Osteocyte (in vitro differentiated cells): Measurements from ENCODE around the gene CBR3. TPM values are rescaled to one million over a fixed set of nuclear protein-coding genes. Genes with fewer than 3 reads are reported as not detected.

ENCODE experiments used
- DNase-seq: peaks from one replicate; pipeline ENCODE4 v3.0.0; 2021; ENCODE audit warnings: mixed read lengths; ENCODE audit not compliant: unreplicated experiment; ENCODE audit errors: extremely low spot score
- H3K27ac Mint-ChIP-seq: one replicate; pipeline ENCODE4 v1.8.0; 2021; ENCODE audit warnings: mild to moderate bottlenecking, mixed read lengths; ENCODE audit not compliant: unreplicated experiment
- H3K27me3 Mint-ChIP-seq: one replicate; pipeline ENCODE4 v1.8.0; 2021; ENCODE audit warnings: mixed read lengths; ENCODE audit not compliant: unreplicated experiment
- H3K36me3 Mint-ChIP-seq: one replicate; pipeline ENCODE4 v1.8.0; 2021; ENCODE audit warnings: mixed read lengths; ENCODE audit not compliant: unreplicated experiment
- H3K4me1 Mint-ChIP-seq: one replicate; pipeline ENCODE4 v1.8.0; 2021; ENCODE audit warnings: mixed read lengths; ENCODE audit not compliant: unreplicated experiment
- H3K4me3 Mint-ChIP-seq: one replicate; pipeline ENCODE4 v1.8.0; 2021; ENCODE audit warnings: mild to moderate bottlenecking, moderate library complexity, mixed read lengths; ENCODE audit not compliant: unreplicated experiment
- H3K9me3 Mint-ChIP-seq: one replicate; pipeline ENCODE4 v1.8.0; 2021; ENCODE audit warnings: mixed read lengths; ENCODE audit not compliant: unreplicated experiment
- CTCF ChIP-seq: fragments of 200-600 bp; sonication (generic); IDR thresholded peaks from 2 replicates; pipeline ENCODE4 v1.5.0; 2021; ENCODE audit warnings: antibody characterized with exemption, mild to moderate bottlenecking, moderate library complexity
- total RNA-seq: library from RNA; stranded (reverse); gene quantifications from 2 replicates; pipeline ENCODE4 v1.2.1, GENCODE V29; 2021

The CBR3 gene
- total RNA-seq, 1 donor from 2014 or later = 7.5 TPM

- no peaks in the 10 kb centered on the region for H3K4me1 Mint-ChIP-seq
- peaks cover 7% of the 10 kb centered on the region for H3K36me3 Mint-ChIP-seq
- TF ChIP-seq CTCF = no peak
- no peaks in the 10 kb centered on the region for H3K9me3 Mint-ChIP-seq
- no peak overlapping the region for H3K27ac Mint-ChIP-seq
- no peak for DNase-seq
- H3K27me3 Mint-ChIP-seq = no peaks in the 10 kb centered on the region
- no peak overlapping the region for H3K4me3 Mint-ChIP-seq
Measured at GRCh38 chr21:36170823-36171222, 35.9 kb downstream of the CBR3 start.

- Mint-ChIP-seq H3K27me3 (no peaks in the 10 kb centered on the region), H3K36me3 (peaks cover 7% of the 10 kb centered on the region), H3K27ac (no peak overlapping the region), H3K4me1 (no peaks in the 10 kb centered on the region), H3K9me3 (no peaks in the 10 kb centered on the region), H3K4me3 (no peak overlapping the region)
- no peak for DNase-seq
- no peak for TF ChIP-seq CTCF
Measured at GRCh38 chr21:36171336-36171735, 36.5 kb downstream of the CBR3 start.

- H3K4me3 Mint-ChIP-seq = no peak overlapping the region
Measured at GRCh38 chr21:36171741-36172331, 37.0 kb downstream of the CBR3 start.

GRCh38 chr21:36174780-36175179, 39.9 kb downstream of the CBR3 start:
- Mint-ChIP-seq H3K27me3 (no peaks in the 10 kb centered on the region), H3K4me1 (no peaks in the 10 kb centered on the region), H3K9me3 (peaks cover 8% of the 10 kb centered on the region), H3K27ac (no peak overlapping the region), H3K4me3 (no peak overlapping the region), H3K36me3 (peaks cover 8% of the 10 kb centered on the region)
- no peak for TF ChIP-seq CTCF
- DNase-seq = no peak

More at GRCh38 chr21:36171741-36172331, 37.0 kb downstream of the CBR3 start:
- no peaks in the 10 kb centered on the region for H3K9me3 Mint-ChIP-seq
- H3K4me1 Mint-ChIP-seq = no peaks in the 10 kb centered on the region
- DNase-seq = no peak
- no peak overlapping the region for H3K27ac Mint-ChIP-seq
- H3K27me3 Mint-ChIP-seq = no peaks in the 10 kb centered on the region
- TF ChIP-seq CTCF = no peak
- peaks cover 7% of the 10 kb centered on the region for H3K36me3 Mint-ChIP-seq

GRCh38 chr21:36175771-36176565, 41.1 kb downstream of the CBR3 start:
- Mint-ChIP-seq H3K9me3 (peaks cover 8% of the 10 kb centered on the region), H3K27me3 (no peaks in the 10 kb centered on the region), H3K4me3 (no peak overlapping the region), H3K4me1 (no peaks in the 10 kb centered on the region), H3K36me3 (peaks cover 5% of the 10 kb centered on the region), H3K27ac (no peak overlapping the region)
- TF ChIP-seq CTCF = no peak
- no peak for DNase-seq
